HG03565 (cell line): ENCODE results near the gene VAV3.
"Not testable (repeated sequence)": the region's sequence is repeated elsewhere in the genome, so short reads cannot be mapped to it uniquely, and the experiment has no call there.

ENCODE experiments used
- ATAC-seq: cut with Tn5 transposase; IDR thresholded peaks from one replicate; pipeline ENCODE4 v1.9.1; 2021; ENCODE audit warnings: mild to moderate bottlenecking, moderate library complexity; ENCODE audit not compliant: unreplicated experiment

Gene VAV3, protein sequence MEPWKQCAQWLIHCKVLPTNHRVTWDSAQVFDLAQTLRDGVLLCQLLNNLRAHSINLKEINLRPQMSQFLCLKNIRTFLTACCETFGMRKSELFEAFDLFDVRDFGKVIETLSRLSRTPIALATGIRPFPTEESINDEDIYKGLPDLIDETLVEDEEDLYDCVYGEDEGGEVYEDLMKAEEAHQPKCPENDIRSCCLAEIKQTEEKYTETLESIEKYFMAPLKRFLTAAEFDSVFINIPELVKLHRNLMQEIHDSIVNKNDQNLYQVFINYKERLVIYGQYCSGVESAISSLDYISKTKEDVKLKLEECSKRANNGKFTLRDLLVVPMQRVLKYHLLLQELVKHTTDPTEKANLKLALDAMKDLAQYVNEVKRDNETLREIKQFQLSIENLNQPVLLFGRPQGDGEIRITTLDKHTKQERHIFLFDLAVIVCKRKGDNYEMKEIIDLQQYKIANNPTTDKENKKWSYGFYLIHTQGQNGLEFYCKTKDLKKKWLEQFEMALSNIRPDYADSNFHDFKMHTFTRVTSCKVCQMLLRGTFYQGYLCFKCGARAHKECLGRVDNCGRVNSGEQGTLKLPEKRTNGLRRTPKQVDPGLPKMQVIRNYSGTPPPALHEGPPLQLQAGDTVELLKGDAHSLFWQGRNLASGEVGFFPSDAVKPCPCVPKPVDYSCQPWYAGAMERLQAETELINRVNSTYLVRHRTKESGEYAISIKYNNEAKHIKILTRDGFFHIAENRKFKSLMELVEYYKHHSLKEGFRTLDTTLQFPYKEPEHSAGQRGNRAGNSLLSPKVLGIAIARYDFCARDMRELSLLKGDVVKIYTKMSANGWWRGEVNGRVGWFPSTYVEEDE

DNA sequence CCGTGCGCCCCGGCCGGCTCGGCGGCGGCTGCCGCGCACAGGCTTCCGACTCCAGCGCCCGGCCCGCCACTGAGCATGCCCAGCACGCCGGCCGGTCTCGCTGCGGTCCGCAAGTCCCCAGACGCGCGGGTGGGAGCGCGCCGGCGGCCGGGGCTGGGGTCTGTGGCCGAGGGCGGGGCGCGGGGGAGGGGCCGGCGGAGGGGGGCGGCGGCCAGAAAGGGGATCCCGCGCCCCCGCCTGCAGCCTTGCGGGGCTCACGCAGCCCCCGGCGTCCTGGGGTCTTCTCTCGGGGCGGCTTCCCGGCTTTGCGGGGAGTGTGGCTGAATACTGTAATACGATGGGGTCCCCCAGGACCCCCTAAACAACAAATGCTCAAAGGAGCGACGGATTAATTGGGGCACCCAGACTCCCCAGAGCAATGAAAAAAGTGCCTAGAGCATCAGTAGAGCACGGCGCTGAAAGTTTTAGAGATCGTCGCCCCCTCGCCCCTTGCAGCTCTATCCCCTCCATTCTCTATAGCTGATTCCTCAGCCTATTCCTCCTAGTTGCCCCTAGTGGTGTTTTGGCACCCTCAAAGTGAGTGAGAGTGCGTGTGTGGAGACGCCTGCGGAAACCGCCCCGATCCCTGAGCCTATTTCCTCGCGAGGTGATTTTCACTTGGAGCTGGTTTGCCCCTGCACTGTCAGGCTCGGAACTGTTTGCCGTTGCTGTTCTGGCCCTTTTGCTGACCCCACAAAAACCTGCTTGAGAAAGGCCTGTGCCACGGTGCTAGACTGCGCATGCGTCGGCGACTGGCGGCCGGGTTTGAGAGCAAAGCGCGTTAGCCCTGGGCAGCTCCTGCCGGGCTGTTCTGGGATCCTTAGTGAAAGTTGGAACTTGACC, at the start of gene VAV3:
VAV3 (minus strand) TSS at position 71 of the 882 bp plus-strand sequence. CDS start 311 bp downstream, outside the sequence.
- ATAC-seq: no peak

DNA sequence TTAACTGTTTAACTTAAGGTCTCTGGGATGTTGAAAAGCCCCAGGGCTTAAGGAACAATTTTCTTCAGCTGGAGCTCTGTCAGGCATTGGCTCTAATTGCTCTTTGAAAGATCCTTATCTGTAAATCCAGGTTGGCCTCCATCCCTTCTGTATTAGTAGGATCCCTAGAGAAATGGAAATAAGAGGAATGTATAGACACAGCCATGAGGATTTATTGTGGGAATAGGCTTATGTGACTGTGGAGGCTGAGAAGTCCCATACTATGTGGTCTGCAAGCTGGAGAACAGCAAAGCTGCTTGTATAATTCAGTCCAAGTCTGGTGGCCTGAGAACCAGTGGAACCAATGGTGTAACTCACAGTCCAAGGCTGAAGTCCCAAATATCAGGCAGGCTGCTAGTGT, 47.6 kb upstream of the VAV3 start:
- ATAC-seq: no peak

DNA sequence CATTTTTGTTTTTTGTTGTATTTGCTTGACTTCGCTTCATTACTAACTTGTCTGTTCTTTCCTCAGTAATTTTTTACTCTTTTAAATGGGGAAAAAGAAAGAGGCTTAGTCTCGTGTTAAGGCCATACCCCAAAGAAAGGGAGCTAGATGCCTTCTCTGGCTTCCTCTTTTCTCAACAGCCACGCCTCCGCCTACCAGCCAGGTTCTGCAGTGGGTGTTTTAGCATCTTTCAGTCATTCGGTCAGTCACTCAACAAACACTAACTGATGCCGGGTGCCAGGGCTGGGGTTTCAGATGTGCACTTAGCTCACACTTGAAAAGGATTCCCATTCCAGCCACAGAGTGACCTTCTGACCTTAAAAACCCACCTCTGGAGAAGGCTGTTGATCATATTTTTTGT, 46.3 kb upstream of the VAV3 start:
- ATAC-seq: no peak

DNA sequence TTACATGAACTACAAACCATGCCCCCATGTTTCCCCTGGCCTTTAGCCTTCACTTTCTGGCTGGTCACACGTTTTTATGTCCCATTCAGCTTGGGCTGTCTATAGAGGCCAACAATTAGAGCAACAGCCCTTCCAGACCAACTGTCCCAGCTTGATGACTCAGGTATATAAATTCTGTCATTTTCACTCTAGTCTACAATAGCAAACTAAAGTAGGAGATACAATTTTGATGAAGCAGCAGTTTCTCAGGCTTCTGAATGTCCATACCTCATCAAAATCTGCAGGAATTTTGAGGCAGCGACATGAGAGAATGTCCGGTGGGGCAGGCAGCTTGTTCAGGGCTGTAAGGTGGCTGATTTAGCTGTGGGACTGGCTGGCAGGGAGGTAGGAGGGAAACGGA, 45.6 kb upstream of the VAV3 start:
- ATAC-seq: no peak

DNA sequence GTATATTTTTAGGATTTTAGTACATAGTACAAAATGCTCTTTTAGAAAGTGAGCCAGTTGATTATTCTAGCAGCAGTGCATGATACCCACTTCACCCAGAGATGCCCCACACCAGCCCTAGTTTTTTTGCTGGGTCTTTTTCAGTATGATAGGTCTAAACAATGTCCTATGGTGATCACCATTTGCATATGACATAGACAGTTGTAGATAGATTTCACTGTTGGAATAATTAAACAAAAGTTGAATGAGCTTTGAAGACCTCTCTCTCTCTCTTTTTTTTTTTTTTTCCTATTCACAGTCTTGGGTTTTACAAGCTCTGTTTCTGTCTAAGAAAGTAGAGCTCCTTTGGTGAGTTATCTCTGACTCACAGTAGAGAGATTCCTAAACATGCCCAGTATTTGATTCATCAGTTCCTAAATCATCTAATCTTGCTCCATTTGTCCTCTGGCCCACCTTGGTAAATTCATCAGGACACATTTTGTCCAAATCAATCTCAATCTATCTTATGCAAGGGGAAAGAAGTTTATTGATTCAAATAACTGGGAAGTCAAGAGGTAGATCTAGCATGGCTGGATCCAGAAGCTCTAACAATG, 44.7 kb upstream of the VAV3 start:
- no peak for ATAC-seq

DNA sequence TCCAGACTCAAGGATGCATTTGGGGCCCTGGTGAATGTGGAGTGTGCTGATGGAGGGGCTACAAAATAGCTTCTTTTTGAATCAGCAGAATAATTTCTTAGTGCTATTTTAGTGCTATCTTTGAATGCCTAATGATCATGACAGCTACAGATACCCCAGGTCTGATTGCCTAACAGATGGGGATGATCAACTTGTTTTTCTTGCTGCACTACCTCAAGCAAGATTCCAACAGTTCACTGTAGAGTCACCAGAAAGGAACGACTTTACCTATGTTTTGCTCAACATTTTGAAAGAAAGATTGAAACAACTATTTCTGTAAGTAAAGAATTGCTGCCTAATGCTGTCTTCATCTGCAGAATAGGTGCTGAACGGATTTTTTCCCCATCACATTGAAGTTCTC, 42.6 kb upstream of the VAV3 start:
- ATAC-seq: no peak

DNA sequence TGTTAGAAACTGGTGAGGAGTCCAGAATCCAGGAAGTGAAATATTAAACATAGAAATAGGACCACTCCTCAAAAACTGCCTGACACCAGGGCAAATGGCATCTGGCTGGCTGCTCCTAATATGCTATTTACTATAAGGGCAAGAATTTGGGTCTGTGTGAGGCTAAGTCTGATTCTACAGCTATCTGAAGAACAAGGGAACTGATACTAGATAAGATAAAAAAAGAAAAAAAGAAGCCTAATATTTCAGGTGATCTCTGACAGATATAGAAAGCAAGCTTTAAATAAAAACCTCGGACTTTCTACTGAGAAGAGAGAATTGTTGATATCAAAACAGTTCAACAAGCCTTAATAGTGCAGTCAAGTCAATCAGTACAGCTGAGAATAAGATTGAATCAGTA, 42.1 kb upstream of the VAV3 start:
- no peak for ATAC-seq

DNA sequence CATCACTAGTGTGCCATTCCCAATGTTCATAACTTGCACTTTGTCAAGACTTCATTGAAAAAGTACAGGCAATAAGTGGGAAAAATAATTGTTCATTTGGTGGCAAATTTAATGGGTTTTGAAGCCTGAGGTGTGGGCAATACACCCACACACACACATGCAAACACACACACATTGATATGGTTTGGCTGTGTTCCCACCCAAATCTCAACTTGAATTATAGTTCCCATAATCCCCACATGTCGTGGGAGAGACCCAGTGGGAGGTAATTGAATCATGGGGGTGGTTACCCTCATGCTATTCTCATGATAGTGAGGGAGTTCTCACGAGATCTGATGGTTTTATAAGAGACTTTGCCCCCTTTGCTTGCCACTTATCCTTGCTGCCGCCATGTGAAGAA, 39.9 kb upstream of the VAV3 start:
- not testable (repeated sequence) for ATAC-seq

DNA sequence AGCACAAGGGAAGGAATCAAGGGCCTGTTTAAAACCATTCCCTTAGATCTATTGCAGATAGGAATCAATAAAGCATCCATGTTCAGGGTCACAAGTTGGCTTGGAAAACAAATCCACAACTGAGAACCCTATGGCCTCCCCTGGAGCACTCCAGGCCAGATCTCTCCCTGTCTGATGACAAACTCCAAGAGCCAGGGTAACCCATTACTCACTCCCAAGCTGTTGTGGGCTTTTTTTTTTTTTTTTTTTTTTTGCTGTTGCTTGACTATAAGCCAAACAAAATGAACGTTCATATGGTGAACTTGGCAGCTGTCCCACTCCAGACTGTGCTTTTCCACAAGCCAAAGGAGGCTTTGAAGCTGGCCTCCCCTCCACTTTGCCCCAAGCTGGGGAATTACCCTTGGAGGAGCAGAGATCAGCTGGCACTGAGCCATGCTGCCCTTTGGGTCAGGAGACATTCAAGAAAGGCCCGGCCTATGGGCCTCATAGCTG, 35.7 kb upstream of the VAV3 start:
- no peak for ATAC-seq

DNA sequence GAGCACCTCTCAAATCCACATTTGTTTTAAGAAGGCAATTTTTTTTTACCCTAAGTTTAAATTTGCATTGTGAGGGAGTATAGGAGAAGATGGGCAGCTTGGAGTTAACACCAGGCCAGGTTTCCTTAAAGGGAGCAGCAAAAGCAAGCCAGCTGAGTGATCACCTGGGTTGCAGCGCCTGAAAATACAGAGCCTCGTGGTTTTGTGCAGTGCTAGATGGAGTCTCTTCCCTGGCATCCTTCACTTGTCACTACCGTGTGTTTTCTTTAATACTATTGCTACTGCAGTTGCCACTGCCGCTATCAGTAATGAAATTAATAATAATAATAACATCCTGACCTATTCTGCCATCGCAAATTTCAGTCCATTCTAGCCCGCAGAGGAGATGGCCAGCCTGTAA, 35.2 kb upstream of the VAV3 start:
- ATAC-seq: no peak

DNA sequence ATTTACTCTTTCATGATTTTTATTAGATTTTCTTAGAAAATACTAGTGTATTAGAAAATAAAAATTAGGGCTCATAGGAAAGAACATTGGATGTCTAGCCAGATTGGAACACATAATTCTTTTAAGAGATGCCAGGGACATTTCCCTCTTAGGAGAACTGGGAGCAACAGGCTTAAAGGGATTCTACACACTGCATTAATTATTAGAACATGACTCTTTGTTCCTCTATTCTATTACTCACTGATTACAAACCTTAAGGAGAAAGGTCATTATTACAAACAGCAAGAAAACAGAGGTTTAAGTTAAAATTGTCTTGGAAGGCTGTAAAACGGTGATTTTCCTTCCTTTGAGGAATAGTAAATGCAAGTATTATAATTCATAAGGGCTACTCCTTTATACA, 32.9 kb upstream of the VAV3 start:
- ATAC-seq: no peak

DNA sequence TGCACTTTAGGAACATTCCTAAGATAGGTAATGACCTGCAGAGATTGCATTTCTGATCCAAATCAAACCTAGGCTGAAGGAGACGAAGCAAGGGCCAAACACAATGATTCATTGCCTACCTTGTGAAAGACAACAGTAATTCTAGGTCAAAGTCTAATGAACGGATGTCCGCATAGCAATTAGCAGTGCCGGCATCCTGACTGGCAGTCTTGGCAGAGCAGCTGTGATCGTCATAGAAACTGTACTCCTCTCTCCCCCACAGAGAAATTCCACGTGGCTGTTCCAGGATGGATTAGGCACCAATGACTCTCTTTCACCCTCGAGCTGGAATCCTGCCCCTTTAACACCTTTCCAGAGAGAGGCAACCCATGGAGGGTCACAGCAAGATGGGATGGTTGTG, 28.9 kb upstream of the VAV3 start:
- no peak for ATAC-seq

DNA sequence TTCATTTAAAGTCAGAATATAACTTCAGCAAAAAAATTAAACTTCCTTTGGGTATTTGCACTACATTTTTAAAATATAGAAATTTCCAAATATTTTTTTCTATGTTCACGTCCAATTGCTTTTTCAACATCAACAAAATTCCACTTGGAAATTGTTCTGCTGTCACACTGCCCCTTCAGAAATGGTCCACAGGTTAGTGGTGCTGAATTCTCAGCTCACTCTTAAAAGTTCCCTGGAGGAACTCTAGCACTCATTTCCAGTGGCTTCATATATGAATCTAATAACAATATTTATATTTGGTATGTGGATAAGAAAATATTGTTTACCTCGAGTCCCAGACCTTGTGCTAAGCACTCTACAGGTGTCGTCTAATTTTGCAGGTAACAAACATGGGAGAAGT, 27.4 kb upstream of the VAV3 start:
- ATAC-seq: no peak

DNA sequence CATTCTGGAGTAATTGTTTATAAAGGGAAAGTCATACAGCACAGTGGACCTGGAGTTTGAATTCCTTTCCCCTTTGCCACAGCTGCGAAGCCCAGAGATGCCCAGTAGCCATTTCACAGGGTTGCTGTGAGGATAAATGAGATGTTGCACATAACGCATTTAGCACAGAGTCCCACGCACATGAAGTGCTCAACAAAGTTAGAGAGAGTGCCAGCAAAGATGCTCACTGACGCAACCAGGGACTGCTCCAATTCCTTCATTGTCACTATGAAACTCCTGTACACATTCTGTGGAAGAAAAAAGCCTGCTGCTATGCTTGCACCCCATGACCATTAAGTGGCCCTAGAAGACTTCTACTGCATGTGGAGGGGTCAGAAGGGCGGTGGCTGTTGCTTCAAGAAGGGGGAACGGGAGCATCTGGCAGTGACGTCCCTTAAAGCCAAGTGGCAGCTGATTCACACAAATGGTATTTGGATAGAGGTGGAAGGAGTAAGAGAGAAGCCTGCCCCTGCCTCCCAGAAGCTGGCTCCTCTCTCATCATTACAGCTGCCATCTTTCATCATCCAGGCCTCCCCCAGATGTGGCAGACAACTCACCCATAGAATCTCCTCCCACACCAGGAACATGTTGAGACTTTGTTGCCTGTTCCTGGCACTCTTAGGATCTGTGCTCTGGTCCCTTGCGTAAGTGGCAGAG, 26.5 kb upstream of the VAV3 start:
- no peak for ATAC-seq

DNA sequence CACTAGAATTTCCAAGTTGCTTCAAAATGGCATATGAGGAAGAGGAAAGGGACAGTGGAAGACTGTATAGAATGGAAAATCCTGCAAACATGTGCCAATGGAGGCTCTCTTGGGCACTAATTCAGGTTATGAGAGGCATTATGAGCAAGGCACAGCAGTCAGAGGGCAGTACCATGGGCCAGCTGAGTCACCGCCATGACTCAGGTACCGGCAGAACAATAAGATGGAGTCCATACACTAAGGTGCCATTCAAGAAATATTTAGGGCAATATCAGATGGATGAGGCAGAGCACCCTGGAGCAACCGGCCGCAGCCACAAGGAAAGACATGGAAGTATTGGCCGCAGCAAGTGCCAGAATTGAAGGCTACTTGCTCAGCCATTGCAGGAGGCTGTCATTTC, 25.6 kb upstream of the VAV3 start:
- ATAC-seq: no peak

DNA sequence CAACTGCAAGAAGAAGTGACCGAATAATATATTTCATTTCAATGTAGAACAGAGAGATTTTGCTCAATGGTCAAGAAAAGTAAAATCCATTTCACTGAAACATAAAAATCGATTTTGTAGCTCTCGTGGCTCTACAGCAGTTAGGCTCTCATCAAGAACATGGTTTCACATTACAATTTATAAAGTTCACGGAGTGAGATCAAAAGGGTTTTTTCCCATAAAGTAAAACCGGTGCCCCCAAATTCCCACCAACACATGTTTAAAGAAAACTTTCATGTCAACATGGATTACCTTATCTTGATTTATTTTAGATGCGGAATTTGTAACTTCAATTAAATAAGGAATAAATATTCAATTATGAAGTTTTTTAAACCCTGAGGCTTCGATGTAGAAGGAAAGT, 16.3 kb upstream of the VAV3 start:
- ATAC-seq: no peak

DNA sequence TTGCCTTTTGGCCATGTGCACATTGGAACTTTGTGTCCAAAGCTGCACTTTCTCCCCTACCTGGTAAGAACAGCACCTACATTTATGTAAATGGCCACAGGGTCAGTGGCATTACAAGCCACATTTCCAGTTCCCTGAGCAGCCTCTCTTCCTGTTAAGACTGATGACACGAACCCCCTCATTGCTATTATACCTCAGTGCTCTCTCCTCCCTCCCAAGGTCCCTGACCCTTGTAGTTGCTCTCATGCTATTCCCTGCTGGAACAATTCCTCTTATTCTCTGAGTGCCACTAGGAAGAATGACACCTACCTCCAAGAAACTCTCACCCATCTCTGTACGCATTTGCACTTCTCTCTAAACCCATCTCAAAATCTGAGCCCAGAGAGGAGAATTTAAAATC, 14.9 kb upstream of the VAV3 start:
- ATAC-seq: no peak

DNA sequence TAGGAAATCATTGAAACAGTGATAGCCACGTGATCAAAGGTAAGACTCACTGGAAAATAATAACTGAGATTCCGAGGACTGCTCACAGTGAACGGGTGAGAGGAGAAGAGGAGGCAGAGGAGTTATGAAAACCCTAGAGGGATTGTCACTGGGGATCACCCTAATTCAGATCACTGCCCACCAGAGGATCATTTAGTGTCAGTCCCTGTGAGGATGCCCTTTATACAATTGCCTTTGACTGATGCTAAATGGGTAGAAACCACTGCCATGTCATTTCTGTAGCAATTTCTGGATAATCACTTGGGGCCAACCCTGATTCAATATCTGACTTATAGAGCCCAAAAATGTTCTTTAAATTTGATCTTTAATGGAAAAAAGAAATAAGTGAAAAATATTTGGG, 14.1 kb upstream of the VAV3 start:
- no peak for ATAC-seq

DNA sequence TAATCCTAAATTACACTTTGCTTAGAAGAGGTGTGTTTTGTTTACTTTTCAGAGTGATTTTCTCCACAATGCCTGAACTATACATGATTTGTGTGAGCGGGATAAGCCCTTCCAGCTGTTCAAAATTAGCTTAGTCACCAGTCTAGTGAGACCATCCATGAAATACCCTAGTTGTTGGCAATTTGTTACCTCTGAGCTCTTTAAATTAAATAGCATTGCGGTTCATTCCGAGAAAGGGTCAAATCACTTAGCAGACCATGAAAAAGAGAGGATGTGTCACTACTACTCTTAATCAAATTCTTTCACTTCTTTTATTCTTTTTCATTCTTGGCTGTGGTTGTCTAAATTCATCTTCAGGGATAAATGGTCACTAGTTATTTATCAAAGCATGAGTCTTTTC, 11.9 kb upstream of the VAV3 start:
- ATAC-seq: no peak

DNA sequence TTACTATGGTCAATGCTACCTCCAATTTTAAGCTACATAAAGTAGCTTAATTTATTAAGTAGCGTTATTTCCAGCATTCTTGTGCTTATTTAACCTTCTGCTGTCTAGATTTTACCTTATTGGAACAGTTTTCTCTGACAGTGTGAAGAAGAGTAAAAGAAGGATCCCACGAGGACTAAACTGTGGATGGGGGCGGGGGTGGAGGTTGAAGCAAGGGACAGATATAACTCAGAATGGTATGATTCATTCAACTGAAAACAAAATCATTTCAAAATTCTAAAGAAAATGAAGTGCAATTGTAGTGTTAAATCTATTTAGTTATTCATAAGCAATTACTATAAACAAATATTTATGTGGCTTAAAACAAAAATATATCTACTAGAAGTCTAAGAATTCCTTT, 11.5 kb upstream of the VAV3 start:
- no peak for ATAC-seq
